ENCODE data around the gene TNFAIP2.

GRCh38 chr14:103157969-103158368, 34.7 kb downstream of the TNFAIP2 start:
- TF ChIP-seq CTCF (IDR thresholded peaks at IDR 0.05; ENCODE audit: insufficient read depth, low read length, poor library complexity, severe bottlenecking) (no peak), EZH2phosphoT487 (conservative IDR thresholded peaks at IDR 0.05; ENCODE audit: low read length) (no peak)

Measured in SU-DHL-6 (cell line).